ENCODE results near the gene ZDHHC14.

Gene ZDHHC14

DNA sequence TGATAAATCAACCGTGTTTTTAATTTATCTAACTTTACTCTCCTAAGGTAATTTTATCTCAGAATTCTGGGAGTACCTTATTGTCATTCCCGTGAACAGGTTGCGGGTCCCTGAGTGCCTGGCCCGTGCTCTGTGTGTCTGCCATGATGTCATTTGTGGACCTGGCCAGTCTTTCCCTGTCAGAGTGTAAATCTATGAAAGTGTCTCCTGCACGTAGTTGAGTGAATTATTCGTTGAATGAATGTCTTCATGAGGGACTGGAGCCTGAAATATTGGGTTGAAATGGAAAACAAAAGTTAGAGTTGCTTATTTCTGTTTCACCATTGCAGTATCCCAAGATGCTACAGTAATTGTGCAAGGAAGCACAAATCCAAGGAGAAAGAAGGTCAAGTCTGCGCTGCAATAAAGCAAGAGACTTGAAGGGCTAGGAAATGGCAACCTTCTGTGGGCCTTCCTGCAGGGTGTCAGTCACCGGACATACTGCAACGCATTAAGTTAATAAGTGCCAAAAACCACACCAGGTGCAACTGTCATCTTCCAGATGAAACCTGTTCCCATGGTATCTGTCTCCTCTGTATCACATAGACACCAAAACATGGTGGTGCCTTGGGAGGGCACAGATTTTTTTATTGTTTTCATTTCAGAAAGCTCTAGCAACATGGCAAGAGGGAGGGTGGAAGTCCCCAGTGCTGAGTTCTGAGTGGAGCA lies 135.5 kb downstream of the ZDHHC14 start:
- DNase-seq (ENCODE audit: low read depth, low spot score): no peak

DNA sequence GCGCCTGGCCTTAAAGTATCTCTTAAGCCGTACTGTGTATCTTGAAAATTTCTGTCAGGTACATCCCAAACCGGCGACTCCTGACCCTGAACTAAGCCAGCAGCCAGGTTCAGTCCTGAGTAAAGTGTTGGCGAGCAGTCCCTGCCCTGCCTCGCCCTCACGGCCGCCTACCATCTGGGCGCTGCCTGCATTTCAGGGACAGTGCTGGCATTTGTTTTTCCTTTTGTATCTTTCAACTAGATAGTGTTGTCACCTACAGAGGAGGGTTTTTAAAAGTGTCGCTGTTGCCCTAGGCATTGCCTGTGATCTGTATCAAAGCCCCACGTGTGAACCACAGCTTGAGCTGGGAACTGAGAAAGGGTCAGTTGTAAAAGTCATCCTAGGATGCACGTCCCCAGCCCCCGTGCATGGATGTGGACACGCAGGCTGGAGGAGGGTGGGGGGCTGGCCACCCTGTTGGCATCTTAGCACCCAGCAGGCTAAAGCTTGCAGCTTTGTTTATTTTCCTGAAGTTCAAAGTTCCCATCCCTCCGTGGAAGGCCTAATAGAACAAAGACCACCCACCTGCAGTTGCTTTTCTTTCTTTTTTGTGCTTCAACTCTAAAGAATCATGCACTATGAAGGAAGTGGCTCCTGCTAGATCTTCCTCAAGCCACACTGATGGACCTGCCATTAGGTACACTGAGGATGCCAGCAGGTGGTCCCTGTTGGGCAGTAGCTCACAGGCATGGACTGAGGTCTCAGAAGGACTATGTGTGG lies 136.8 kb downstream of the ZDHHC14 start:
- no peak for DNase-seq (ENCODE audit: low read depth, low spot score)

DNA sequence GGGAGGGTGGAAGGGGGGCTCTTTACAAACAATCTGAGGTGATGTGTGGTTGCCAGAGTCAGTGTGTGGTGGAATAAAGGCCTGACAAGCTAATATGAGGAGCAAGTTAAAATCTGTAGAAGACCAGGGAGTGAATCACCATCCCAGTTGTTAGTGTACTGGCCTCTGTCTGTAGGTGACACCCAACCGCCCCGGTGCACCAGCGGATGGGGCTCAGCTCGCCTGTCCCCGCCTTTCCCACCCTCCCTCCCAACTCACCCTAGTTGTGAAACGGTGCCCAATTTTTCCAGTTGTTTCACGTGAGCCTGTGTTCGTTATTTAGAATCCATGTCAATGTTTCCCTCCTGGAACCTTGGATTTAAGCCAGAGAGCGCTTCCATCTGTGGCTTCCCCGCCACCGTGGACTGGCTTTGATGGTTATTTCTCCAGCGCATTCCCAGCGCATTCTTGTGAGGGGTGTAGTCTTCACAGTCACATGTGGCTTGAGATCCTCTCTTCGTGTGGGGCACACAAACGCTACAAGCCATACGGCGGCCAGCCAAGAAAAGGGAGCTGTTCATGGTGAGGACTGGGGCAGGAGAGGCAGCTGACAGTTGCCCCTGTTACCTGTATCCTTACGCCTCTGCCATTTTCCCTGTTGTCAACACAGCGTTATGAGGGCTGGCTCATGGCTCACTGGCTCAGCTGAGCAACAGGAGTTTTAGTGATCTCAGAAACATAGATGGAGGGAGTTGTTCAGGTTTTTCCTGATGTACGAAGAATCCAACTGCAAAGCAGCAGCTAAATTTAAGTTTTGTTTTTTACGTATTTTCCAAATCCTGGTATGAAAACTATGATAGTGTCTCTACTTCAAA lies 137.6 kb downstream of the ZDHHC14 start:
- no peak for DNase-seq (ENCODE audit: low read depth, low spot score)

DNA sequence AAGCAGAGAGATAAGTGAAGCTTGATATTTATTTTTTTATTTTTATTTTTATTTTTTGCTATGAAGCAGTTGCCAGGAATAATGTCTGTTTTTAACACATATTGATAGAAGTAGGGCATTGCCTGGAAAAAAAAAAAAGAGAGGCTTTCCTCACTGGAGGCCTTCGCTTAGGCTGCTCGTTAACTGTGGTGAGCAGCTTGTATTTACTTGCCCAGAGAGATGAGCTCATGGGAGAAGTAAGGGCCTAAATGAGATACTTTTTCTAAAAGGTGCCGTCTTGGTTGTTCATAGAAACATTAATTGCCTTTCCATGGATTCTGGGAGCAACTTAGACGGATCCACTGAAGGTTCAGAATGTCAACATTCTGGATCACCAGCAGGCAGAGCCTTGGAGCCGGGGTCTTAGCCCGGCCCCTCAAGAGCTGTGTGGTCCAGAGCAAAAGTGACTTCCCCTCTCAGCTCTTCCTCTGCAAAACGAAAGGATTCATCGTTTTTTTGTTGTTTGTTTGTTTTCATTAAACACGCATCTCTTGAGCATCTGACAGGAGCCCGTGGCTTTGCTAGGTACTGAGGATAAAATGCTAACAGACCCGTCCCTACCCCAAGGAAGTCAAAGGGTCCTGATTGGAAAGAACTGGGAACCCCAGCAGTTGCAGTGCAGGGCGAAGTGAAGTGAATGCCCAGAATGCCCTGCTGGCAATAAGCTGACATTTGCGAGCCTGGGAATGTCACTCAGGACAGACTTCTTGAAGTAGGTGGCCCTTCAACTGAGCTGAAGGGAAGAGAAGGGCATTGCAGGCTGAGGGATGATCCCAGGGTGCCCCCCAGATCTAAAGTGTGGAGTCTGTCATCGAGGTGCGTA lies 138.5 kb downstream of the ZDHHC14 start:
- DNase-seq (ENCODE audit: low read depth, low spot score): no peak

- no peak for DNase-seq (ENCODE audit: low read depth, low spot score)
Observed at GRCh38 chr6:157520117-157520406, 139.1 kb downstream of the ZDHHC14 start.

GRCh38 chr6:157520596-157521361 lies 139.8 kb downstream of the ZDHHC14 start:
- no peak for DNase-seq (ENCODE audit: low read depth, low spot score)

GRCh38 chr6:157521362-157522335 lies 140.7 kb downstream of the ZDHHC14 start:
- DNase-seq (ENCODE audit: low read depth, low spot score): no peak

GRCh38 chr6:157522472-157522871 lies 141.5 kb downstream of the ZDHHC14 start:
- no peak for DNase-seq (ENCODE audit: low read depth, low spot score)

- no peak for DNase-seq (ENCODE audit: low read depth, low spot score)
Observed at GRCh38 chr6:157524735-157525134, 143.7 kb downstream of the ZDHHC14 start.

- DNase-seq (ENCODE audit: low read depth, low spot score): no peak
Observed at GRCh38 chr6:157525292-157525889, 144.4 kb downstream of the ZDHHC14 start.

DNA sequence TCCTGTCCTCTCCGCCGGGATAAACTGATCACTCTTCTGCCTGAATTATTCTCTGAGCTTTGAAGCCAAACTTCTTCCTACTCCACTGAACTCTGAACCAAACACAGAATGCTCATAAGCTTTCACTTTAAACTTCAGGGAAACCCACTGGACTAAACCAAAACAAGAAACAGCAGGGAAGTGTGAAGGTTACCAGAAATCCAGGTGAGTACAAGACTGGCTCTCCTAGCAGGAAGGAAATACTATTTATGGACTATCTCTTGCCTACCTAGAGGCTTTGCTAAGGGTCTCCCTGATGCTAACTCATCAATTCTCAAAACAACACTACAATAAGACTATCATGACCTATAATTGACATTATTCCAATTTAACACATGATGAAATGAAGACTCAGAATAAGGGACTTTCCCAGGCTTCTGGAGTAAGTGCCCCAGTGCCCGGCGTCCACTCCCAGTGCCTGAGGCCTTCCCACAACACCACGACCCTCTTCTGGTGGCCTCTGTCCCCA lies 145.0 kb downstream of the ZDHHC14 start:
- no peak for DNase-seq (ENCODE audit: low read depth, low spot score)

GRCh38 chr6:157527471-157527907 lies 146.5 kb downstream of the ZDHHC14 start:
- no peak for DNase-seq (ENCODE audit: low read depth, low spot score)

DNA sequence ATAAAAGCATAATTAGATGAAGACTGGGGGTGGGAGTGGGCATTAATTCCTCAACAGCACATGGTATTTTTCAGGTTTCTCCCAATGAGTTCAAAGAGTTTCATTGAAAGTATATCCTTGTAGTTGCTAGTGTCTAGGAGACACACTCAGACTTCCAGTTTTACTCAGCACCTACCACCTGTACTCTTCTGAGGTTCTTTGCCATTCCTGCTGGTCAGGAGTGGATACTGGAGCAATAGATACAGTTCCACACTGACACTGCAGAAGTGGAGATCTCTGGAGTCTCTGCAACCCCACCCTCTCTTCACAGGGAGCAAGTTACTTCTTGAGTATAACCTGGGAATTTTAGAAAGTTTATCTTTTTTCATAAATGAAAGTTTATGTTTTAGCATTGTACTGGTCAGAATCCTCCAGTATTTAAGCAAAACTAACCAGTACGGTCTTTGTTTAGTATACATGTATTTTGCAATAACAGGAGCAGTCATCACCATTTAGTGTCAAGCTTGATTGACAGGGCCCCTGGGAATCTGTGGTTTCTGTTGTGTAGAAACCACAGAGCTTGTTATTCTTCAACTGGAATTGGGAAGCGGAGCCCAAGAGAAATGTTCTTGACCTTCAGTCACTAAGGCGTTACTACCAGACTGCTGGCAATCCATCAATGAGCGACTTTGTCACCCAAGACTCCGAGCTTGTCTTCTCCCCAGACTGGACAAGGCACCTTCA lies 148.1 kb downstream of the ZDHHC14 start:
- no peak for DNase-seq (ENCODE audit: low read depth, low spot score)

DNA sequence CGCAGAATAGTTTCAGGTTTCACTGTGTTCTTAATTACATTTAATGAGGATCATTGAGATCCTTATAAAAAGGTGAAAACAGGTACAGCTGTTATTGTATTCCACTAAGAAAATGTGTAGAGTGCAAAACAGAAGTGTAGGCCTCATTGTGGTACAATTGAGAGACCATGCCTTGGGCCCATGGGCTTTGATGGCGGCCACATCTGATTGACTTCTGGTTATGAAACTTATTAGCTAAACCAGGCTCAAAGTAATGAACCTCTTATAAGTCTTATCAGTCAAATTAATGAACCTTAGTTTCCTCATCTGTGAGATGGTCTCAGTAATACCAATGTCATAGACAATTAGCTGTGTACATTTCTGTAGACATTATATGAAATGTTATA lies 148.7 kb downstream of the ZDHHC14 start:
- DNase-seq (ENCODE audit: low read depth, low spot score): no peak

DNA sequence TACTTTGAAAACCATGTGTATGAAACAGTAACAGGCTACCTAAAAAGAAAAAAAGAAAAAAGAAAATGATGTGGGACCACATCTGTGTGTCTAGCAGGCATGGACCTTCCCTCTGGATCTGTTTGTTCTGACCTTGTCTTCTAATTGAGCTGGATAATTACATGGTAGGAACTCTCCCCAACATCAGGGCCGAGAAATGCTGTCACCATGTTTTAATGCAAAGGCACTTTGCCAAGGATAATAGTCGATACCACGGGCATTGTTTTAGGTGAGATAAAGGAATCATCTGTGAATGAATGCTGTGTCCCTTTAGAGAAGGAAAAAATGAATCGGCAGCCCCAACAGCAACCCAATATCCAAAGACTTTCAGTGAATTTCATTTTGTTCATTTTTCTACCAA lies 149.1 kb downstream of the ZDHHC14 start:
- DNase-seq (ENCODE audit: low read depth, low spot score): no peak

DNA sequence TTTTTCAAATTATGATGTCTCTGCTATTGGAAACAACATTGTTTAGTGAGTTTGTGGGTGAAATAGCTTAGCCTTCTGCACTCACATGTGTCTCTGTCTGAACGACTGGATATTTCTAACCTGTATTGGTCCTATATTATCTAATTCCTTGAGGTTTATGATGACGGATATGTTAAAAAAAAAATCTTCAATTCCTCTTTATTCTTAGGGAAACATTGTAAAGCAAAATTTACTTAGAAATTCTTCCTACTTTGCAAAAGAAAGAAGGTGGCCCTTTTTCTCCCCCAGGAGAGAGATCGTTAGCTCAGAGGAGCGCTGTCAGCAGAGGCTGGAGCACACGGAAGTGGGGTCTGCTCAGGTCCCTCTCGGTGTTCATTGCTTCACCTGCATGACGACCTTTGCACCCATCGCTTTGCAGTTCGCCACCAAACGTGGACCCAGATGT lies 149.8 kb downstream of the ZDHHC14 start:
- DNase-seq (ENCODE audit: low read depth, low spot score): no peak

GRCh38 chr6:157531169-157531985 lies 150.4 kb downstream of the ZDHHC14 start:
- no peak for DNase-seq (ENCODE audit: low read depth, low spot score)

Data from brain pericyte (primary cell).